ENCODE results near the gene TRA2B. TPM values are rescaled to one million over a fixed set of nuclear protein-coding genes. Genes with fewer than 3 reads are reported as not detected.

Gene TRA2B
- total RNA-seq, 1 experiment from 2014 or later, result 204 TPM

DNA sequence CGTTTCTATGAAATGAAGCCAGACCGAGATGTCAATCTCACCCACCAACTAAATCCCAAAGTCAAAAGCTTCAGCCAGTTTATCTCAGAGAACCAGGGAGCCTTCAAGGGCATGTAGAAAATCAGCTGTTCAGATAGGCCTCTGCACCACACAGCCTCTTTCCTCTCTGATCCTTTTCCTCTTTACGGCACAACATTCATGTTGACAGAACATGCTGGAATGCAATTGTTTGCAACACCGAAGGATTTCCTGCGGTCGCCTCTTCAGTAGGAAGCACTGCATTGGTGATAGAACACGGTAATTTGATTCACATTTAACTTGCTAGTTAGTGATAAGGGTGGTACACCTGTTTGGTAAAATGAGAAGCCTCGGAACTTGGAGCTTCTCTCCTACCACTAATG lies 41.9 kb upstream of the TRA2B start:
- CTCF ChIA-PET, result interaction anchor here (1.9 kb wide), 1 partner anchor 36 kb away, joined by 5 read pairs; no protein-coding TSS in a partner anchor
- no peaks in the 10 kb centered on the region for H3K36me3 ChIP-seq (ENCODE audit: control insufficient read depth, insufficient read depth, low read length)
- no peak for DNase-seq
- Mint-ChIP-seq H3K27ac (ENCODE audit: unreplicated experiment) (no peak overlapping the region), H3K9me3 (ENCODE audit: unreplicated experiment) (no peaks in the 10 kb centered on the region), H3K36me3 (ENCODE audit: insufficient read depth, unreplicated experiment) (no peaks in the 10 kb centered on the region), H3K4me3 (ENCODE audit: unreplicated experiment) (no peak overlapping the region), H3K27me3 (ENCODE audit: insufficient read depth, unreplicated experiment) (peaks cover 6% of the 10 kb centered on the region), H3K4me1 (ENCODE audit: low read depth, unreplicated experiment) (no peaks in the 10 kb centered on the region)
- POLR2A ChIA-PET, result no interaction called here
- H3K4me1 ChIP-seq, result no peaks in the 10 kb centered on the region
- intact Hi-C loops (cut with micrococcal nuclease; ENCODE audit: unreplicated experiment), result loop anchor here (5.0 kb wide), 1 partner anchor 128 kb away; the partner anchor contains the start of gene ETV5
- H3K27me3 ChIP-seq (replicated peaks; ENCODE audit: control insufficient read depth, insufficient read depth, low read length), result no peaks in the 10 kb centered on the region
- BruUV-seq (replicated peaks), result no TSS peak
- no peaks in the 10 kb centered on the region for H3K9me3 ChIP-seq
- H3K4me3 ChIP-seq (ENCODE audit: low read depth, low read length), result no peak overlapping the region
- TF ChIP-seq, protein P1, sequence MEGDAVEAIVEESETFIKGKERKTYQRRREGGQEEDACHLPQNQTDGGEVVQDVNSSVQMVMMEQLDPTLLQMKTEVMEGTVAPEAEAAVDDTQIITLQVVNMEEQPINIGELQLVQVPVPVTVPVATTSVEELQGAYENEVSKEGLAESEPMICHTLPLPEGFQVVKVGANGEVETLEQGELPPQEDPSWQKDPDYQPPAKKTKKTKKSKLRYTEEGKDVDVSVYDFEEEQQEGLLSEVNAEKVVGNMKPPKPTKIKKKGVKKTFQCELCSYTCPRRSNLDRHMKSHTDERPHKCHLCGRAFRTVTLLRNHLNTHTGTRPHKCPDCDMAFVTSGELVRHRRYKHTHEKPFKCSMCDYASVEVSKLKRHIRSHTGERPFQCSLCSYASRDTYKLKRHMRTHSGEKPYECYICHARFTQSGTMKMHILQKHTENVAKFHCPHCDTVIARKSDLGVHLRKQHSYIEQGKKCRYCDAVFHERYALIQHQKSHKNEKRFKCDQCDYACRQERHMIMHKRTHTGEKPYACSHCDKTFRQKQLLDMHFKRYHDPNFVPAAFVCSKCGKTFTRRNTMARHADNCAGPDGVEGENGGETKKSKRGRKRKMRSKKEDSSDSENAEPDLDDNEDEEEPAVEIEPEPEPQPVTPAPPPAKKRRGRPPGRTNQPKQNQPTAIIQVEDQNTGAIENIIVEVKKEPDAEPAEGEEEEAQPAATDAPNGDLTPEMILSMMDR (IDR thresholded peaks at IDR 0.05; ENCODE audit: insufficient read depth in 1 of 2, low read depth in 1 of 2, low read length in 1 of 2, severe bottlenecking in 1 of 2, unreplicated experiment in 1 of 2), result no peak

DNA sequence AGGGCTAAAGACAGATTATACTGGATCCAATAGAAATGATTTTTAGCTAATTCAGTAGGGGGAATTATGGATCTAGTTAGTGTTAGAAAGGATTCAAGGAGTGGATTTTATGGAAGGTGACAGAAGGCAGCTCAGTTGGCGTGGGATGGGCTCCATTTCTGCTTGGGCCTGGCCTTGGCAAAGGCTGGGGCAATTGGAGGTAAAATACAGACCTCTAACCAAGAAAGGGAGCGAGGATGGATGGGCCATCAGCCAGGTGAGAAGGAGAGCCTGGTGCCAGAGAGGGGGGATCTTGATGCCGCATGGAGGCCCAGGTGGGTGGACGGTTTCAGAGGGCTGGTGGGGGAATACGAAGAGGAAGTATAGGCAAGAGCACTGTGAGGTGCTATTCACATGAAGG lies 40.7 kb upstream of the TRA2B start:
- Histone ChIP-seq H3K4me3 (ENCODE audit: low read depth, low read length) (no peak overlapping the region), H3K4me1 (no peaks in the 10 kb centered on the region), H3K27me3 (replicated peaks; ENCODE audit: control insufficient read depth, insufficient read depth, low read length) (no peaks in the 10 kb centered on the region), H3K36me3 (ENCODE audit: control insufficient read depth, insufficient read depth, low read length) (no peaks in the 10 kb centered on the region), H3K9me3 (no peaks in the 10 kb centered on the region)
- TF ChIP-seq, protein P1 (IDR thresholded peaks at IDR 0.05; ENCODE audit: insufficient read depth in 1 of 2, low read depth in 1 of 2, low read length in 1 of 2, severe bottlenecking in 1 of 2, unreplicated experiment in 1 of 2), result no peak
- Mint-ChIP-seq H3K27me3 (ENCODE audit: insufficient read depth, unreplicated experiment) (peaks cover 3% of the 10 kb centered on the region), H3K9me3 (ENCODE audit: unreplicated experiment) (no peaks in the 10 kb centered on the region), H3K4me3 (ENCODE audit: unreplicated experiment) (no peak overlapping the region), H3K4me1 (ENCODE audit: low read depth, unreplicated experiment) (no peaks in the 10 kb centered on the region), H3K36me3 (ENCODE audit: insufficient read depth, unreplicated experiment) (no peaks in the 10 kb centered on the region), H3K27ac (ENCODE audit: unreplicated experiment) (no peak overlapping the region)
- POLR2A ChIA-PET, result no interaction called here
- BruUV-seq (replicated peaks), result no TSS peak
- no peak for DNase-seq
- intact Hi-C loops (cut with micrococcal nuclease; ENCODE audit: unreplicated experiment), result no loop called here
- CTCF ChIA-PET, result interaction anchor here (1.9 kb wide), 1 partner anchor 35 kb away, joined by 5 read pairs; no protein-coding TSS in a partner anchor

DNA sequence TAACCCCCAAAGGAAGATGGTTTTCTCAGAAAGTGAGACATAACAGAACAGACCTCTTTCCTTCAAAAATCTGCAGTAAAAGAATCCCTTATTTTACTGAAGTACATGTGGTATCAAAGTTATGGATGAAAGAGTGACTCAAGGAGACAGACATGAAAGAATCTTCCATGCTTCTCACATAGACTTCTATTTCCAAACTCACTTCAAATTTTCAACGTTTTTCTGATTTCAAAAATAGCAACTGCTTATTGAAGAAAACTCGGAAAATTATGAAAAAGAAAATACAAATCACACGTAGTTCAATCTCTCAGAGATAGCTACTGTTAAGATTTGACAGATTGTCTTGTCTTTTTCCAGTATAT lies 39.8 kb upstream of the TRA2B start:
- no peak overlapping the region for H3K4me3 Mint-ChIP-seq (ENCODE audit: unreplicated experiment)
- POLR2A ChIA-PET, result no interaction called here
- no peak for DNase-seq

More for the DNA sequence above, 39.8 kb upstream of the TRA2B start:
- Mint-ChIP-seq H3K27me3 (ENCODE audit: insufficient read depth, unreplicated experiment) (no peaks in the 10 kb centered on the region), H3K27ac (ENCODE audit: unreplicated experiment) (no peak overlapping the region), H3K4me1 (ENCODE audit: low read depth, unreplicated experiment) (no peaks in the 10 kb centered on the region), H3K36me3 (ENCODE audit: insufficient read depth, unreplicated experiment) (no peaks in the 10 kb centered on the region), H3K9me3 (ENCODE audit: unreplicated experiment) (no peaks in the 10 kb centered on the region)
- no TSS peak for BruUV-seq (replicated peaks)
- no peaks in the 10 kb centered on the region for H3K36me3 ChIP-seq (ENCODE audit: control insufficient read depth, insufficient read depth, low read length)
- intact Hi-C loops (cut with micrococcal nuclease; ENCODE audit: unreplicated experiment), result loop anchor here (2.0 kb wide), 1 partner anchor 299 kb away; no protein-coding TSS in a partner anchor
- H3K9me3 ChIP-seq, result no peaks in the 10 kb centered on the region
- H3K4me1 ChIP-seq, result no peaks in the 10 kb centered on the region
- TF ChIP-seq, protein P1 (IDR thresholded peaks at IDR 0.05; ENCODE audit: insufficient read depth in 1 of 2, low read depth in 1 of 2, low read length in 1 of 2, severe bottlenecking in 1 of 2, unreplicated experiment in 1 of 2), result no peak
- CTCF ChIA-PET, result interaction anchor here (0.6 kb wide), 1 partner anchor 562 kb away, joined by 3 read pairs; no protein-coding TSS in a partner anchor
- no peak overlapping the region for H3K4me3 ChIP-seq (ENCODE audit: low read depth, low read length)
- no peaks in the 10 kb centered on the region for H3K27me3 ChIP-seq (replicated peaks; ENCODE audit: control insufficient read depth, insufficient read depth, low read length)

All from Caco-2 (cell line).